Caco-2 (cell line): ENCODE results near the gene CACNB2. TPM values are rescaled to one million over a fixed set of nuclear protein-coding genes. Genes with fewer than 3 reads are reported as not detected.

ENCODE experiments used
- BruUV-seq: library from RNA; stranded (reverse); fragments of 400-500 nt; replicated peaks from 2 replicates; lab custom pipeline; 2021; lab: Mats Ljungman, UMichigan
- CTCF ChIA-PET: fragments of 300-600 bp; sonication (Branson Sonifier 250); formaldehyde crosslinking; loops from one replicate; lab custom pipeline; 2022; ENCODE audit warnings: antibody characterized with exemption; lab: Charles Lee
- POLR2A ChIA-PET: fragments of 300-600 bp; sonication (Branson Sonifier 250); formaldehyde crosslinking; loops from one replicate; lab custom pipeline; 2022; ENCODE audit warnings: antibody characterized with exemption; lab: Charles Lee
- DNase-seq, 2 experiments: peaks; one replicate each; pipeline versions ENCODE4 v3.0.0 to v3.0.0-alpha.2; 2020 to 2022
- H3K27me3 ChIP-seq: replicated peaks from 2 replicates; pipeline ENCODE4 v1.6.0; 2011; ENCODE audit warnings: low read length; ENCODE audit not compliant: control insufficient read depth, insufficient read depth
- H3K36me3 ChIP-seq: 2 replicates; pipeline ENCODE4 v1.5.1; 2011; ENCODE audit warnings: low read length; ENCODE audit not compliant: control insufficient read depth, insufficient read depth
- H3K4me1 ChIP-seq: fragments of 250-450 bp; sonication (Bioruptor Pico); 2 replicates; pipeline ENCODE4 v1.5.1; 2020; ENCODE audit warnings: mild to moderate bottlenecking
- H3K4me3 ChIP-seq: 2 replicates; pipeline ENCODE4 v1.5.1; 2011; ENCODE audit warnings: low read depth, mild to moderate bottlenecking, control low read depth, low read length
- H3K9me3 ChIP-seq: fragments of 250-450 bp; sonication (Bioruptor Pico); 2 replicates; pipeline ENCODE4 v1.5.1; 2020; ENCODE audit warnings: mild to moderate bottlenecking, moderate library complexity
- H3K27ac Mint-ChIP-seq: one replicate; pipeline ENCODE4 v1.8.0; 2022; ENCODE audit warnings: mixed read lengths; ENCODE audit not compliant: unreplicated experiment
- H3K27me3 Mint-ChIP-seq: one replicate; pipeline ENCODE4 v1.8.0; 2022; ENCODE audit warnings: mixed read lengths; ENCODE audit not compliant: insufficient read depth, unreplicated experiment
- H3K36me3 Mint-ChIP-seq: one replicate; pipeline ENCODE4 v1.8.0; 2022; ENCODE audit warnings: mild to moderate bottlenecking, mixed read lengths; ENCODE audit not compliant: insufficient read depth, unreplicated experiment
- H3K4me1 Mint-ChIP-seq: one replicate; pipeline ENCODE4 v1.8.0; 2022; ENCODE audit warnings: low read depth, mixed read lengths; ENCODE audit not compliant: unreplicated experiment
- H3K4me3 Mint-ChIP-seq: one replicate; pipeline ENCODE4 v1.8.0; 2022; ENCODE audit warnings: mild to moderate bottlenecking, moderate library complexity, mixed read lengths; ENCODE audit not compliant: unreplicated experiment
- H3K9me3 Mint-ChIP-seq: one replicate; pipeline ENCODE4 v1.8.0; 2022; ENCODE audit warnings: mixed read lengths; ENCODE audit not compliant: unreplicated experiment
- CTCF ChIP-seq, 2 experiments: fragments of 200-600 bp in 1 of 2; IDR thresholded peaks; 1 replicate in 1 of 2; 2 replicates in 1 of 2; pipeline versions ENCODE4 v1.5.1 to v1.8.0; 2011 to 2022; ENCODE audit warnings: antibody characterized with exemption in 1 of 2, control low read depth in 1 of 2, inconsistent platforms in 1 of 2, low read depth in 1 of 2, low read length in 1 of 2, mild to moderate bottlenecking in 1 of 2, moderate library complexity in 1 of 2; ENCODE audit not compliant: insufficient read depth in 1 of 2, severe bottlenecking in 1 of 2, unreplicated experiment in 1 of 2
- intact Hi-C: fragments of 100-400 bp; cut with micrococcal nuclease; formaldehyde crosslinking; loops from one replicate; pipeline ENCODE4 v1.10.0; 2022; ENCODE audit not compliant: unreplicated experiment
- total RNA-seq: library from RNA; stranded (reverse); gene quantifications from 2 replicates; pipeline ENCODE4 v1.2.3, GENCODE V29; 2022

CACNB2 gene
- total RNA-seq, 1 experiment from 2014 or later = 0.98 TPM

DNA sequence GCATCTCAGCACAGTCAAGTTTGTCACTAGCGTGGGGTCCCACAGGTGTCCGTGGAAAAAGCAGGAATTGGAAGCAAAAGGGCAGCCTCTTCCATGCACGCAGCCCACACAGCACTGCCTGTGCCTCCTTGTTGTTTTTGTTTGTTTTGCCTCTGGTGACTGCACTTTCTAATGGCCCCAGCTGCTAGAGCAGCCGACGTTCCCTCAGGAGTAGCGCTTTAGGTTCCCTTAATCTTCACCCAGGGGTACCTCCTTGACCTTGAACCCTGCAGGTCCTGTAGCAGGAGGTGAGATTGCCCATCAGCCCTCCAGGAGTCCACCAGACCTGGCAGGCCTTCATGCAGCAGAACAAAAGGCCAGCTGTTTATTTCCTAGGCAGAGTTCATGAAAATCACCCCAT is 210.1 kb downstream of the CACNB2 start:
- Mint-ChIP-seq H3K4me1 (peaks cover 6% of the 10 kb centered on the region), H3K9me3 (no peaks in the 10 kb centered on the region), H3K4me3 (no peak overlapping the region), H3K36me3 (no peaks in the 10 kb centered on the region), H3K27ac (no peak overlapping the region), H3K27me3 (peaks cover 9% of the 10 kb centered on the region)
- BruUV-seq = no TSS peak
- ChIA-PET POLR2A (no interaction called here), CTCF (no interaction called here)
- intact Hi-C loops = no loop called here
- DNase-seq = no peak
- H3K4me1 ChIP-seq = no peaks in the 10 kb centered on the region
- H3K4me3 ChIP-seq = no peak overlapping the region
- no peaks in the 10 kb centered on the region for H3K36me3 ChIP-seq
- H3K27me3 ChIP-seq = no peaks in the 10 kb centered on the region
- no peak for TF ChIP-seq CTCF (IDR thresholded peaks at IDR 0.05; ENCODE audit: insufficient read depth in 1 of 2, low read depth in 1 of 2, low read length in 1 of 2, severe bottlenecking in 1 of 2, unreplicated experiment in 1 of 2)
- H3K9me3 ChIP-seq = no peaks in the 10 kb centered on the region

DNA sequence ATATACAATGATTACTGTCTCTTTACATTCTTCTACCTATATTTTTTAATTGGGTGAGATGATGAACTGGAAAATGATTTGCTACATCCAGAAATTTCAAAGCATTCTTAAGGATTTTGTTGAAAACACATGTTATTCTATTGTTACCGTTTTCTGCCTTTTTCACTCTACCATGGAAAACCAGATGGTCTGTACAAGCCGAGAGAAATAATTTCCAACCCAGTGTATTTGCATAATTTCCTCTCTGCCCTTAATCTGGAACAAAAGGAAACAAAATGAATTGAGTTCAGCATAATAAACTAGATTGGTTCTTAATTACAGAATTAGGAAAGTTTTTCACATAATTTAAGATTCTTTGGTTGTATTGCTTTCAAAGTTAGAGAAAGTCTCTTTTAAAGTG is 211.2 kb downstream of the CACNB2 start:
- TF ChIP-seq CTCF (IDR thresholded peaks at IDR 0.05; ENCODE audit: insufficient read depth in 1 of 2, low read depth in 1 of 2, low read length in 1 of 2, severe bottlenecking in 1 of 2, unreplicated experiment in 1 of 2) = no peak
- H3K27me3 ChIP-seq = no peaks in the 10 kb centered on the region
- H3K4me1 Mint-ChIP-seq = peaks cover 6% of the 10 kb centered on the region
- H3K4me1 ChIP-seq = no peaks in the 10 kb centered on the region
- no peaks in the 10 kb centered on the region for H3K36me3 Mint-ChIP-seq
- H3K4me3 Mint-ChIP-seq = no peak overlapping the region
- CTCF ChIA-PET = no interaction called here
- H3K4me3 ChIP-seq = no peak overlapping the region
- no peak overlapping the region for H3K27ac Mint-ChIP-seq
- POLR2A ChIA-PET = no interaction called here
- H3K9me3 ChIP-seq = no peaks in the 10 kb centered on the region
- intact Hi-C loops = no loop called here
- no TSS peak for BruUV-seq
- H3K9me3 Mint-ChIP-seq = no peaks in the 10 kb centered on the region
- no peaks in the 10 kb centered on the region for H3K36me3 ChIP-seq
- peaks cover 9% of the 10 kb centered on the region for H3K27me3 Mint-ChIP-seq
- DNase-seq = no peak

DNA sequence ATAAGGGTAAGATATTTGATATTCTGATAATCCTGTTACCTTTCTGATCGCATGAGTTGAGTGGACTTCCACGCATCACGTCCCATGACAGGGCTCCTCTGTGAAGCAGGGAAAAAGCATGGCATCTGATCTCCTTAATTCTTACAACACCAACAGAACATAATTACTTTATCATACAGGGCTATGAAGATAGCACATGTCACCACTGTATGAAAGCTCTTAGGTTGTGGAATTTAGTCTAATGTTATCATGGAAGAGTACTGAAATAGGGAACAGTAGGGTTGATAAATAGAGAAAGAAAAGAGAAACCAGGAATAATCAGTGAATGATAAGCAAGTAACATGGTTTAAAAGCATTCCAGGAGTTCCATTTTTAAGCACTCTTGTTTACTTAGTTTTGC is 212.0 kb downstream of the CACNB2 start:
- H3K27me3 Mint-ChIP-seq = peaks cover 9% of the 10 kb centered on the region
- H3K4me1 Mint-ChIP-seq = peaks cover 6% of the 10 kb centered on the region
- intact Hi-C loops = no loop called here
- CTCF ChIA-PET = no interaction called here
- no peak for DNase-seq
- Histone ChIP-seq H3K4me3 (no peak overlapping the region), H3K36me3 (no peaks in the 10 kb centered on the region), H3K9me3 (no peaks in the 10 kb centered on the region), H3K4me1 (no peaks in the 10 kb centered on the region), H3K27me3 (no peaks in the 10 kb centered on the region)
- POLR2A ChIA-PET = no interaction called here
- no peak overlapping the region for H3K4me3 Mint-ChIP-seq
- H3K36me3 Mint-ChIP-seq = no peaks in the 10 kb centered on the region
- no peaks in the 10 kb centered on the region for H3K9me3 Mint-ChIP-seq
- TF ChIP-seq CTCF (IDR thresholded peaks at IDR 0.05; ENCODE audit: insufficient read depth in 1 of 2, low read depth in 1 of 2, low read length in 1 of 2, severe bottlenecking in 1 of 2, unreplicated experiment in 1 of 2) = no peak
- no peak overlapping the region for H3K27ac Mint-ChIP-seq
- no TSS peak for BruUV-seq
